Aorta (tissue), 5 donors: ENCODE data around the gene GAL3ST2. TPM values are rescaled to one million over a fixed set of nuclear protein-coding genes. Genes with fewer than 3 reads are reported as not detected.
"Not testable (repeated sequence)": the region's sequence is repeated elsewhere in the genome, so short reads cannot be mapped to it uniquely, and the experiment has no call there.

ENCODE experiments used
- ATAC-seq: fragments of 200-7000 bp; cut with Tn5 transposase; one replicate; pipeline ENCODE4 v1.9.1; 2022; ENCODE audit warnings: moderate library complexity; ENCODE audit not compliant: low FRiP score
- DNase-seq, 2 donors: peaks; one replicate each; pipeline ENCODE4 v3.0.0-alpha.2; 2020
- H3K27ac ChIP-seq, 2 donors: one replicate each; pipeline ENCODE4 v1.5.1; 2013; ENCODE audit warnings: low read length in 2 of 2, mild to moderate bottlenecking in 2 of 2, moderate library complexity in 2 of 2, control low read depth in 1 of 2, inconsistent platforms in 1 of 2, low read depth in 1 of 2
- H3K27me3 ChIP-seq, 2 donors: one replicate each; pipeline ENCODE4 v1.6.1; 2013; ENCODE audit warnings: control low read depth in 1 of 2, low read length in 1 of 2, mild to moderate bottlenecking in 1 of 2, moderate library complexity in 1 of 2; ENCODE audit not compliant: insufficient read depth in 2 of 2, control insufficient read depth in 1 of 2
- H3K36me3 ChIP-seq, 2 donors: one replicate each; pipeline ENCODE4 v1.6.1; 2013; ENCODE audit warnings: control low read depth in 1 of 2, low read length in 1 of 2, mild to moderate bottlenecking in 1 of 2; ENCODE audit not compliant: insufficient read depth in 2 of 2, control insufficient read depth in 1 of 2
- H3K4me1 ChIP-seq, 2 donors: one replicate each; pipeline ENCODE4 v1.6.1; 2013; ENCODE audit warnings: low read length in 2 of 2, control low read depth in 1 of 2, mild to moderate bottlenecking in 1 of 2, moderate library complexity in 1 of 2; ENCODE audit not compliant: insufficient read depth in 2 of 2, control insufficient read depth in 1 of 2
- H3K4me3 ChIP-seq, 2 donors: one replicate each; pipeline ENCODE4 v1.5.1; 2013; ENCODE audit warnings: low read length in 2 of 2, control low read depth in 1 of 2, mild to moderate bottlenecking in 1 of 2
- H3K9me3 ChIP-seq: one replicate; pipeline ENCODE4 v1.6.1; 2013; ENCODE audit warnings: mild to moderate bottlenecking, low read length; ENCODE audit not compliant: control insufficient read depth
- whole genome bisulfite sequencing, 2 donors: extraction: QIAGEN DNeasy Blood & Tissue Kit; methylation state at CpG; one replicate each; pipeline ENCODE4 v1.1.7; 2013; 5-methylcytosine and 5-hydroxymethylcytosine counted together
- intact Hi-C, 2 donors: fragments of 100-400 bp; cut with DNase I; formaldehyde crosslinking; loops; one replicate each; pipeline versions ENCODE4 v1.14.2 to v1.15.0; 2022
- polyA plus RNA-seq, 2 donors: library from polyadenylated mRNA; stranded (reverse); fragments of 200-250 nt; gene quantifications; one replicate each; pipeline ENCODE4 v1.2.3, GENCODE V29; 2013
- total RNA-seq, 2 donors: library from RNA; stranded (reverse); fragmentation: NEBNext Ultra II Directional; extraction: Animal tissue kit (Norgen Biotek cat#: 25700); gene quantifications; one replicate each; pipeline ENCODE4 v1.2.1, GENCODE V29; 2021
- donor health status: healthy with polysubstance abuse.
- donor health status: Bipolar disorder and iron deficiency.
- donor health status: DM: no; HTN: no; CAD: no.
- donor health status: DM: no; HTN: no; CAD: no.
- donor health status: DM: yes; HTN: yes; CAD: no.

Gene GAL3ST2
- total and polyA plus RNA-seq, 4 donors, result not detected

- H3K9me3 ChIP-seq, DNase-seq, H3K27ac ChIP-seq, ATAC-seq, H3K27me3 ChIP-seq, H3K36me3 ChIP-seq, H3K4me1 ChIP-seq, intact Hi-C loops, H3K4me3 ChIP-seq: not testable (repeated sequence)
- WGBS, 2 donors, result 85 to 86% methylated on average over 9 to 10 of the region's 10 CpGs
Measured at GRCh38 chr2:241817821-241818215, 41.2 kb downstream of the GAL3ST2 start.

GRCh38 chr2:241818229-241818942 lies 41.8 kb downstream of the GAL3ST2 start:
- H3K27me3 ChIP-seq, result no peaks in the 10 kb centered on the region

GRCh38 chr2:241818943-241819270 lies 42.3 kb downstream of the GAL3ST2 start:
- ATAC-seq (no peak), DNase-seq (no peak)
- H3K4me1 ChIP-seq, result no peaks in the 10 kb centered on the region
- H3K9me3 ChIP-seq, result no peaks in the 10 kb centered on the region
- 75 to 77% methylated on average over 10 of the region's 10 CpGs for WGBS, 2 donors
- H3K36me3 ChIP-seq, result no peaks in the 10 kb centered on the region
- no peak overlapping the region for H3K27ac ChIP-seq
- H3K27me3 ChIP-seq, result no peaks in the 10 kb centered on the region
- intact Hi-C loops, result no loop called here
- no peak overlapping the region for H3K4me3 ChIP-seq

More at GRCh38 chr2:241818229-241818942, 41.8 kb downstream of the GAL3ST2 start:
- 76 to 80% methylated on average over 25 of the region's 25 CpGs for WGBS, 2 donors
- Histone ChIP-seq H3K4me3 (no peak overlapping the region), H3K36me3 (no peaks in the 10 kb centered on the region), H3K4me1 (no peaks in the 10 kb centered on the region), H3K9me3 (no peaks in the 10 kb centered on the region), H3K27ac (no peak overlapping the region)
- ATAC-seq (no peak), DNase-seq (peak in 1 of 2 donors; percentile 35)
- intact Hi-C loops, result no loop called here

- intact Hi-C loops, H3K4me3 ChIP-seq, H3K4me1 ChIP-seq, H3K36me3 ChIP-seq, ATAC-seq, H3K9me3 ChIP-seq, H3K27me3 ChIP-seq, H3K27ac ChIP-seq: not testable (repeated sequence)
- peak; percentile 38 to 63 for DNase-seq
- 85 to 87% methylated on average over 27 of the region's 27 CpGs for WGBS, 2 donors
Measured at GRCh38 chr2:241819947-241820624, 43.5 kb downstream of the GAL3ST2 start.

GRCh38 chr2:241820625-241821384 lies 44.2 kb downstream of the GAL3ST2 start:
- peak; percentile 42 to 64 for DNase-seq
- Histone ChIP-seq H3K27ac (no peak overlapping the region), H3K4me1 (no peaks in the 10 kb centered on the region), H3K4me3 (no peak overlapping the region), H3K36me3 (no peaks in the 10 kb centered on the region), H3K9me3 (no peaks in the 10 kb centered on the region), H3K27me3 (no peaks in the 10 kb centered on the region)
- no peak for ATAC-seq
- WGBS, 2 donors, result 85 to 86% methylated on average over 29 to 31 of the region's 31 CpGs
- intact Hi-C loops, result no loop called here

GRCh38 chr2:241821460-241822263 lies 45.0 kb downstream of the GAL3ST2 start:
- ATAC-seq, result no peak
- 83 to 84% methylated on average over 28 of the region's 28 CpGs for WGBS, 2 donors
- H3K4me1 ChIP-seq, result no peaks in the 10 kb centered on the region
- intact Hi-C loops, result no loop called here
- no peaks in the 10 kb centered on the region for H3K36me3 ChIP-seq
- no peaks in the 10 kb centered on the region for H3K27me3 ChIP-seq
- H3K9me3 ChIP-seq, result peaks cover 1% of the 10 kb centered on the region
- H3K4me3 ChIP-seq, result no peak overlapping the region
- H3K27ac ChIP-seq, result no peak overlapping the region
- DNase-seq, result no peak

GRCh38 chr2:241822264-241822623 lies 45.6 kb downstream of the GAL3ST2 start:
- 63 to 75% methylated on average over 14 of the region's 14 CpGs for WGBS, 2 donors
- Histone ChIP-seq H3K4me3 (no peak overlapping the region), H3K27me3 (no peaks in the 10 kb centered on the region), H3K27ac (no peak overlapping the region), H3K36me3 (no peaks in the 10 kb centered on the region), H3K4me1 (no peaks in the 10 kb centered on the region), H3K9me3 (peaks cover 6% of the 10 kb centered on the region)
- intact Hi-C loops, result no loop called here
- no peak for ATAC-seq
- no peak for DNase-seq

- H3K9me3 ChIP-seq, ATAC-seq, intact Hi-C loops, H3K4me1 ChIP-seq, H3K4me3 ChIP-seq, H3K36me3 ChIP-seq, H3K27me3 ChIP-seq, DNase-seq, H3K27ac ChIP-seq: not testable (repeated sequence)
- 86 to 90% methylated on average over 45 of the region's 45 CpGs for whole genome bisulfite sequencing, 2 donors
Measured at GRCh38 chr2:241823531-241824437, 47.2 kb downstream of the GAL3ST2 start.
